Upper lobe of left lung (tissue), 6 donors: ENCODE data around the gene ALLC. TPM values are rescaled to one million over a fixed set of nuclear protein-coding genes. Genes with fewer than 3 reads are reported as not detected.
"Not testable (repeated sequence)": the region's sequence is repeated elsewhere in the genome, so short reads cannot be mapped to it uniquely, and the experiment has no call there.

Source experiments
- ATAC-seq, 2 donors: fragments of 200-7000 bp; cut with Tn5 transposase; one replicate each; pipeline ENCODE4 v1.9.1; 2022; ENCODE audit warnings: mild to moderate bottlenecking in 2 of 2, moderate library complexity in 2 of 2; ENCODE audit not compliant: low FRiP score in 2 of 2
- DNase-seq, 2 donors: peaks; one replicate each; pipeline ENCODE4 v3.0.0-alpha.2; 2019 to 2020
- H3K27ac ChIP-seq, 4 donors: fragments of 200-600 bp; sonication (generic); one replicate each; pipeline ENCODE4 v1.5.1; 2016 to 2019
- H3K27me3 ChIP-seq, 4 donors: fragments of 200-600 bp; sonication (generic); one replicate each; pipeline ENCODE4 v1.5.1; 2017 to 2019
- H3K36me3 ChIP-seq, 4 donors: fragments of 200-600 bp; sonication (generic); one replicate each; pipeline ENCODE4 v1.5.1; 2016 to 2019
- H3K4me1 ChIP-seq, 4 donors: fragments of 200-600 bp; sonication (generic); one replicate each; pipeline ENCODE4 v1.5.1; 2018 to 2019
- H3K4me3 ChIP-seq, 4 donors: fragments of 200-600 bp; sonication (generic); one replicate each; pipeline ENCODE4 v1.5.1; 2017 to 2019; ENCODE audit warnings: mild to moderate bottlenecking in 2 of 4, moderate library complexity in 1 of 4
- H3K9me3 ChIP-seq, 4 donors: fragments of 200-600 bp; sonication (generic); one replicate each; pipeline ENCODE4 v1.5.1; 2018 to 2019
- EP300 ChIP-seq, 4 donors: sonication (generic); formaldehyde crosslinking; IDR thresholded peaks; one replicate each; pipeline ENCODE4 v1.5.1; 2017; ENCODE audit warnings: antibody characterized with exemption in 4 of 4, control low read depth in 2 of 4
- POLR2A ChIP-seq, 4 donors: fragments of 450-650 bp; IDR thresholded peaks; one replicate each; pipeline ENCODE4 v1.5.1; 2016 to 2017; ENCODE audit warnings: antibody characterized with exemption in 4 of 4, mild to moderate bottlenecking in 2 of 4
- POLR2AphosphoS5 ChIP-seq, 2 donors: sonication (generic); formaldehyde crosslinking; IDR thresholded peaks; one replicate each; pipeline ENCODE4 v1.5.1; 2017; ENCODE audit warnings: antibody characterized with exemption in 2 of 2
- WGBS, 2 donors: methylation state at CpG; one replicate each; pipeline ENCODE4 v1.1.5; 2017 to 2018; 5-methylcytosine and 5-hydroxymethylcytosine counted together
- total RNA-seq, 6 donors: library from RNA; depleted of rRNA in 4 of 6; stranded (reverse); fragments of >200 nt in 4 of 6; gene quantifications; one replicate each; pipeline versions ENCODE4 v1.1.0 to v1.2.1, GENCODE V29; 2016 to 2021
- TF ChIP-seq, protein P1 (sequence below), 6 experiments: fragments of 450-650 bp in 4 of 6; fragments of 200-600 bp in 2 of 6; sonication (generic) in 2 of 6; IDR thresholded peaks; one replicate each; pipeline ENCODE4 v1.5.1; 2016 to 2019; ENCODE audit warnings: antibody characterized with exemption in 6 of 6
- donor health status: DM: no; HTN: no; CAD: no; lungs with moderate emphysema.
- donor health status: DM: no; HTN: yes; CAD: no; lungs with severe emphysema.

The ALLC gene
- total RNA-seq, 6 donors from 2014 or later = not detected

- H3K27me3 ChIP-seq = no peaks in the 10 kb centered on the region
- no peaks in the 10 kb centered on the region for H3K36me3 ChIP-seq
- peaks cover under 1 to 2% (median 2%) of the 10 kb centered on the region in 4 donors for H3K4me1 ChIP-seq
- H3K9me3 ChIP-seq = no peaks in the 10 kb centered on the region
- no peak for TF ChIP-seq EP300 (IDR thresholded peaks at IDR 0.05)
- TF ChIP-seq POLR2A (IDR thresholded peaks at IDR 0.05) = no peak
- TF ChIP-seq, protein P1, sequence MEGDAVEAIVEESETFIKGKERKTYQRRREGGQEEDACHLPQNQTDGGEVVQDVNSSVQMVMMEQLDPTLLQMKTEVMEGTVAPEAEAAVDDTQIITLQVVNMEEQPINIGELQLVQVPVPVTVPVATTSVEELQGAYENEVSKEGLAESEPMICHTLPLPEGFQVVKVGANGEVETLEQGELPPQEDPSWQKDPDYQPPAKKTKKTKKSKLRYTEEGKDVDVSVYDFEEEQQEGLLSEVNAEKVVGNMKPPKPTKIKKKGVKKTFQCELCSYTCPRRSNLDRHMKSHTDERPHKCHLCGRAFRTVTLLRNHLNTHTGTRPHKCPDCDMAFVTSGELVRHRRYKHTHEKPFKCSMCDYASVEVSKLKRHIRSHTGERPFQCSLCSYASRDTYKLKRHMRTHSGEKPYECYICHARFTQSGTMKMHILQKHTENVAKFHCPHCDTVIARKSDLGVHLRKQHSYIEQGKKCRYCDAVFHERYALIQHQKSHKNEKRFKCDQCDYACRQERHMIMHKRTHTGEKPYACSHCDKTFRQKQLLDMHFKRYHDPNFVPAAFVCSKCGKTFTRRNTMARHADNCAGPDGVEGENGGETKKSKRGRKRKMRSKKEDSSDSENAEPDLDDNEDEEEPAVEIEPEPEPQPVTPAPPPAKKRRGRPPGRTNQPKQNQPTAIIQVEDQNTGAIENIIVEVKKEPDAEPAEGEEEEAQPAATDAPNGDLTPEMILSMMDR (IDR thresholded peaks at IDR 0.05) = no peak
- no peak for TF ChIP-seq POLR2AphosphoS5 (IDR thresholded peaks at IDR 0.05)
- ATAC-seq (no peak), DNase-seq (no peak)
- 78 to 83% methylated on average over 31 to 35 of the region's 36 CpGs for WGBS, 2 donors
- no peak overlapping the region for H3K4me3 ChIP-seq
- H3K27ac ChIP-seq = no peak overlapping the region
Measured at GRCh38 chr2:3656762-3657721, 958 bp upstream of the ALLC start.

- H3K36me3 ChIP-seq = no peaks in the 10 kb centered on the region
- no peaks in the 10 kb centered on the region for H3K27me3 ChIP-seq
- WGBS, 2 donors = 65 to 77% methylated on average over 13 to 26 of the region's 26 CpGs
- H3K4me3 ChIP-seq = no peak overlapping the region
- DNase-seq = peak in 1 of 2 donors; percentile 40
- H3K4me1 ChIP-seq = no peaks in the 10 kb centered on the region
- H3K27ac ChIP-seq = peak overlapping the region in 3 of 4 donors; percentile 28 to 48 (median 44)
- no peak for ATAC-seq
- TF ChIP-seq POLR2A (IDR thresholded peaks at IDR 0.05) = no peak
- no peak for TF ChIP-seq EP300 (IDR thresholded peaks at IDR 0.05)
- TF ChIP-seq POLR2AphosphoS5 (IDR thresholded peaks at IDR 0.05) = peak in 1 of 2 donors; percentile 50
- TF ChIP-seq, protein P1 (IDR thresholded peaks at IDR 0.05) = no peak
- no peaks in the 10 kb centered on the region for H3K9me3 ChIP-seq
Measured at GRCh38 chr2:3659447-3660432, 1.7 kb downstream of the ALLC start.

DNA sequence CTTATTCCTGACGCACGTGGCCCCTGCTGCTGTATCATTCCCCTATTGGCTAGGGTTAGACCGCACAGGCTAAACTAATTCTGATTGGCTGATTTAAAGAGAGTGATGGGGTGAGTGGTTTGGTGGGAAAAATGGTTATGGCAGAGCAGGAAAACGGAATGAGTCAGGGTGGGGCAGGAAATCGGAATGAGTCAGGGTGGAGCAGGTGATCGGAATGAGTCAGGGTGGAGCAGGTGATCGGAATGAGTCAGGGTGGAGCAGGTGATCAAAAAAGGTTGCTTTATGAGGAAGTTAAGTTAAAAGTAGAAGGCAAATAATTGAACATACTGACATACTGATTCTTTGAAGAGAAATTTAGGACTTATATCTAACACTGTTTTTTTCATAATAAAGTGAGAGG is 2.6 kb downstream of the ALLC start:
- not testable (repeated sequence) for DNase-seq, H3K27ac ChIP-seq, H3K4me3 ChIP-seq, H3K36me3 ChIP-seq, H3K9me3 ChIP-seq, H3K4me1 ChIP-seq, H3K27me3 ChIP-seq, ATAC-seq
- WGBS, 2 donors = 78 to 89% methylated on average over 7 of the region's 7 CpGs

DNA sequence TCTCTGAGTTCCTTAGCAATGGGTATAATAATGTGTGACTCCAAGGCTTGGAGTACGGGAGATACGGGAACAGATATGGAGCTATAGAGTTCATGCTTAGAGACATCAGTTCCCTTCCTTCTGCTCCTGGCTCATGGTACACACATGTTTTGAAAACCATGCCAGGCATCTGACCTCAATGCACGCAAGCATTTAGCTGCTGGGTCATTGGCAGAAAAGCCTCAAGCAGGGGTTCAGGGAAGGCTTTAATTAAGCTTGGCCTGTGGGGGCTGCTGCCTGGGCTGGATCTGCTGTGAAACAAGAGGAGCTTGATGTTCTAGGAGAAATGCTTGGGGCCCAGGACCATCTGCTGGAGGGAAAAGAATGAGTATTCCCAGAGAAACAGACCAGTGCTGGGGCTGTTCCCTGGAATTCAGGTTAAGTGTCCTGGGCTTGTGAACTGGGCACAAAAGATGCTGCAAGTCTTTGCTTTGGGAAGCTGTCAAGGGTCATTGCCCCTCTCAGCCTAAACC is 3.2 kb downstream of the ALLC start:
- TF ChIP-seq EP300 (IDR thresholded peaks at IDR 0.05) = no peak
- no peak for ATAC-seq
- no peaks in the 10 kb centered on the region for H3K9me3 ChIP-seq
- 93 to 100% methylated on average over 3 of the region's 3 CpGs for WGBS, 2 donors
- no peaks in the 10 kb centered on the region for H3K36me3 ChIP-seq
- no peaks in the 10 kb centered on the region for H3K4me1 ChIP-seq
- DNase-seq = no peak
- no peak overlapping the region for H3K4me3 ChIP-seq
- no peak overlapping the region for H3K27ac ChIP-seq
- H3K27me3 ChIP-seq = no peaks in the 10 kb centered on the region

- no peaks in the 10 kb centered on the region for H3K36me3 ChIP-seq
- H3K27ac ChIP-seq = no peak overlapping the region
- no peaks in the 10 kb centered on the region for H3K27me3 ChIP-seq
- ATAC-seq = no peak
- TF ChIP-seq POLR2AphosphoS5 (IDR thresholded peaks at IDR 0.05) (no peak), EP300 (IDR thresholded peaks at IDR 0.05) (no peak), POLR2A (IDR thresholded peaks at IDR 0.05) (no peak)
- TF ChIP-seq, protein P1 (IDR thresholded peaks at IDR 0.05) = no peak
- H3K4me1 ChIP-seq = no peaks in the 10 kb centered on the region
- no peak overlapping the region for H3K4me3 ChIP-seq
- no peak for DNase-seq
- no peaks in the 10 kb centered on the region for H3K9me3 ChIP-seq
- WGBS, 2 donors = 65 to 73% methylated on average over 6 of the region's 6 CpGs
Measured at GRCh38 chr2:3662239-3662638, 4.2 kb downstream of the ALLC start.
